Thoracic aorta (tissue), 2 donors: ENCODE data around the gene IL17RC. TPM values are rescaled to one million over a fixed set of nuclear protein-coding genes. Genes with fewer than 3 reads are reported as not detected.
A peak's percentile ranks its signal among the peaks of the same experiment; 100 is the strongest.

Experiments used
- ATAC-seq: fragments of 150-250 bp; one replicate; pipeline ENCODE4 v1.8.0; 2017; ENCODE audit warnings: low read depth; ENCODE audit not compliant: insufficient number of reproducible peaks, low FRiP score
- DNase-seq: peaks from one replicate; pipeline ENCODE4 v3.0.0-alpha.2; 2020; ENCODE audit warnings: low spot score
- H3K27ac ChIP-seq, 2 donors: fragments of 200-600 bp; sonication (generic); 1 replicate in 1 of 2; 2 replicates in 1 of 2; pipeline ENCODE4 v1.5.1; 2016; ENCODE audit warnings: mild to moderate bottlenecking in 2 of 2, moderate library complexity in 2 of 2
- H3K27me3 ChIP-seq: fragments of 200-600 bp; sonication (generic); replicated peaks from 2 replicates; pipeline ENCODE4 v1.6.0; 2016; ENCODE audit warnings: mild to moderate bottlenecking; ENCODE audit not compliant: insufficient read depth
- H3K36me3 ChIP-seq: fragments of 200-600 bp; sonication (generic); one replicate; pipeline ENCODE4 v1.5.1; 2016
- H3K4me1 ChIP-seq, 2 donors: fragments of 200-600 bp; sonication (generic); 1 replicate in 1 of 2; 2 replicates in 1 of 2; pipeline versions ENCODE4 v1.5.1 to v1.6.0; 2016; ENCODE audit warnings: low read depth in 2 of 2, mild to moderate bottlenecking in 1 of 2; ENCODE audit not compliant: control insufficient read depth in 1 of 2
- H3K4me3 ChIP-seq: fragments of 200-600 bp; sonication (generic); 2 replicates; pipeline ENCODE4 v1.5.1; 2016; ENCODE audit warnings: mild to moderate bottlenecking
- H3K9me3 ChIP-seq: fragments of 200-600 bp; sonication (generic); 2 replicates; pipeline ENCODE4 v1.5.1; 2016
- CTCF ChIP-seq: fragments of 200-600 bp; sonication (generic); IDR thresholded peaks from one replicate; pipeline ENCODE4 v1.5.1; 2019; ENCODE audit warnings: antibody characterized with exemption
- total RNA-seq, 2 donors: library from RNA; depleted of rRNA; stranded (reverse); fragments of >200 nt; gene quantifications; one replicate each; pipeline versions ENCODE4 v1.1.0 to v1.2.3, GENCODE V29; 2016

IL17RC gene
- total RNA-seq, 2 donors from 2014 or later = 52.2 to 59.4 TPM

- Histone ChIP-seq H3K27ac (no peak overlapping the region), H3K9me3 (no peaks in the 10 kb centered on the region), H3K27me3 (no peaks in the 10 kb centered on the region), H3K4me3 (no peak overlapping the region), H3K4me1 (peaks cover 5 to 14% of the 10 kb centered on the region in 2 donors), H3K36me3 (peaks cover 10% of the 10 kb centered on the region)
- ATAC-seq (no peak), DNase-seq (no peak)
- no peak for TF ChIP-seq CTCF
These were observed 28.5 kb downstream of the IL17RC start for GRCh38 chr3:9945358-9945757.

- DNase-seq = peak; percentile 57
- Histone ChIP-seq H3K9me3 (no peaks in the 10 kb centered on the region), H3K36me3 (peaks cover 4% of the 10 kb centered on the region), H3K27ac (peak overlapping the region; percentile 83 to 85), H3K4me3 (peak overlapping the region; percentile 81), H3K4me1 (peaks cover 5 to 19% of the 10 kb centered on the region in 2 donors), H3K27me3 (no peaks in the 10 kb centered on the region)
- peak; percentile 65 for TF ChIP-seq CTCF
- ATAC-seq = peak; percentile 71
These were observed 29.5 kb downstream of the IL17RC start for GRCh38 chr3:9946112-9947024.

GRCh38 chr3:9947025-9947995 lies 30.4 kb downstream of the IL17RC start:
- no peaks in the 10 kb centered on the region for H3K9me3 ChIP-seq
- peak overlapping the region; percentile 81 for H3K4me3 ChIP-seq
- no peak for DNase-seq
- no peaks in the 10 kb centered on the region for H3K27me3 ChIP-seq
- peaks cover 9 to 29% of the 10 kb centered on the region in 2 donors for H3K4me1 ChIP-seq
- ATAC-seq = peak; percentile 59
- H3K27ac ChIP-seq = peak overlapping the region; percentile 83 to 85
- TF ChIP-seq CTCF = peak; percentile 75
- peaks cover 3% of the 10 kb centered on the region for H3K36me3 ChIP-seq

GRCh38 chr3:9948586-9948985 lies 31.7 kb downstream of the IL17RC start:
- no peak for DNase-seq

More at GRCh38 chr3:9948586-9948985, 31.7 kb downstream of the IL17RC start:
- peaks cover 9 to 30% of the 10 kb centered on the region in 2 donors for H3K4me1 ChIP-seq
- H3K4me3 ChIP-seq = no peak overlapping the region
- H3K27ac ChIP-seq = no peak overlapping the region
- no peaks in the 10 kb centered on the region for H3K9me3 ChIP-seq
- no peak for ATAC-seq
- H3K27me3 ChIP-seq = no peaks in the 10 kb centered on the region
- peaks cover 3% of the 10 kb centered on the region for H3K36me3 ChIP-seq
- TF ChIP-seq CTCF = no peak
